ENCODE measurements around the gene LRMDA.

Gene LRMDA

GRCh38 chr10:75935650-75936400 is 504.4 kb downstream of the LRMDA start:
- no peaks in the 10 kb centered on the region for H3K9me3 ChIP-seq (replicated peaks in 1 of 11)

GRCh38 chr10:75936841-75937240 is 505.4 kb downstream of the LRMDA start:
- TF ChIP-seq Cebpa-rat (IDR thresholded peaks at IDR 0.05), result no peak
- no peaks in the 10 kb centered on the region for H3K9me3 ChIP-seq (replicated peaks in 1 of 11)
- no peak overlapping the region for H3K9ac ChIP-seq
- no peaks in the 10 kb centered on the region for H3K27me3 ChIP-seq
- H4K20me1 ChIP-seq, result no peaks in the 10 kb centered on the region
- peaks cover 0 to 4% (median 0%) of the 10 kb centered on the region in 10 experiments; a peak in 2 of 20 replicates for H3K4me1 ChIP-seq
- H3K4me2 ChIP-seq, result no peak overlapping the region
- no peaks in the 10 kb centered on the region for H3K36me3 ChIP-seq
- H3K4me3 ChIP-seq, result no peak overlapping the region
- H3K27ac ChIP-seq, result no peak overlapping the region

More at GRCh38 chr10:75935650-75936400, 504.4 kb downstream of the LRMDA start:
- H3K27me3 ChIP-seq, result no peaks in the 10 kb centered on the region
- H3K4me2 ChIP-seq, result peak overlapping the region in 3 of 11 experiments; percentile 10 to 38 (median 25); a peak in 2 of 22 replicates
- no peak overlapping the region for H3K27ac ChIP-seq
- TF ChIP-seq Cebpa-rat (IDR thresholded peaks at IDR 0.05), result no peak
- no peak overlapping the region for H3K9ac ChIP-seq
- H3K36me3 ChIP-seq, result no peaks in the 10 kb centered on the region
- peaks cover 0 to 4% (median 0%) of the 10 kb centered on the region in 10 experiments; a peak in 2 of 20 replicates for H3K4me1 ChIP-seq
- H4K20me1 ChIP-seq, result no peaks in the 10 kb centered on the region
- H3K4me3 ChIP-seq, result no peak overlapping the region

- Histone ChIP-seq H3K27me3 (no peaks in the 10 kb centered on the region), H3K36me3 (no peaks in the 10 kb centered on the region), H3K4me2 (no peak overlapping the region), H4K20me1 (no peaks in the 10 kb centered on the region), H3K27ac (no peak overlapping the region), H3K9me3 (replicated peaks in 1 of 11) (no peaks in the 10 kb centered on the region), H3K4me3 (no peak overlapping the region), H3K9ac (no peak overlapping the region), H3K4me1 (peaks cover 0 to 4% (median 0%) of the 10 kb centered on the region in 10 experiments; a peak in 2 of 20 replicates)
- no peak for TF ChIP-seq Cebpa-rat (IDR thresholded peaks at IDR 0.05)
Observed at GRCh38 chr10:75937823-75938222, 506.4 kb downstream of the LRMDA start.

- Histone ChIP-seq H3K36me3 (no peaks in the 10 kb centered on the region), H3K4me2 (no peak overlapping the region), H3K27me3 (no peaks in the 10 kb centered on the region), H4K20me1 (no peaks in the 10 kb centered on the region), H3K9ac (no peak overlapping the region), H3K4me3 (no peak overlapping the region), H3K4me1 (peaks cover 0 to 4% (median 0%) of the 10 kb centered on the region in 10 experiments; a peak in 2 of 20 replicates), H3K27ac (no peak overlapping the region), H3K9me3 (replicated peaks in 1 of 11) (no peaks in the 10 kb centered on the region)
- TF ChIP-seq Cebpa-rat (IDR thresholded peaks at IDR 0.05), result no peak
Observed at GRCh38 chr10:75938380-75939122, 507.1 kb downstream of the LRMDA start.

GRCh38 chr10:75939541-75939940 is 508.1 kb downstream of the LRMDA start:
- Histone ChIP-seq H3K9ac (no peak overlapping the region), H3K27me3 (no peaks in the 10 kb centered on the region), H4K20me1 (no peaks in the 10 kb centered on the region), H3K4me1 (peaks cover 0 to 4% (median 0%) of the 10 kb centered on the region in 10 experiments; a peak in 2 of 20 replicates), H3K9me3 (replicated peaks in 1 of 11) (0 out of 22 replicates have a peak, but pooled peaks cover 0 to 6% (median 0%) of the 10 kb centered on the region in 11 experiments), H3K36me3 (no peaks in the 10 kb centered on the region), H3K4me3 (no peak overlapping the region), H3K27ac (no peak overlapping the region), H3K4me2 (no peak overlapping the region)
- TF ChIP-seq Cebpa-rat (IDR thresholded peaks at IDR 0.05), result no peak

GRCh38 chr10:75940742-75941141 is 509.3 kb downstream of the LRMDA start:
- Histone ChIP-seq H3K27ac (no peak overlapping the region; a peak in 1 of 22 replicates), H3K27me3 (no peaks in the 10 kb centered on the region), H3K4me2 (no peak overlapping the region), H3K4me3 (no peak overlapping the region), H3K9ac (no peak overlapping the region), H3K9me3 (replicated peaks in 1 of 11) (peaks cover 0 to 15% (median 5%) of the 10 kb centered on the region in 11 experiments; a peak in 9 of 22 replicates), H3K4me1 (peaks cover 0 to 4% (median 0%) of the 10 kb centered on the region in 10 experiments; a peak in 2 of 20 replicates), H3K36me3 (no peaks in the 10 kb centered on the region), H4K20me1 (no peaks in the 10 kb centered on the region)
- TF ChIP-seq Cebpa-rat (IDR thresholded peaks at IDR 0.05), result no peak

GRCh38 chr10:75941223-75941801 is 509.9 kb downstream of the LRMDA start:
- Histone ChIP-seq H3K4me1 (0 out of 20 replicates have a peak, but pooled peaks cover 0 to 4% (median 0%) of the 10 kb centered on the region in 10 experiments), H3K27me3 (no peaks in the 10 kb centered on the region), H3K9me3 (replicated peaks in 1 of 11) (peaks cover 0 to 15% (median 5%) of the 10 kb centered on the region in 11 experiments; a peak in 9 of 22 replicates), H3K4me2 (peak overlapping the region in 1 of 11 experiments; percentile 11; a peak in 1 of 22 replicates), H4K20me1 (no peaks in the 10 kb centered on the region), H3K27ac (no peak overlapping the region; a peak in 1 of 22 replicates), H3K4me3 (no peak overlapping the region), H3K36me3 (no peaks in the 10 kb centered on the region), H3K9ac (no peak overlapping the region)
- TF ChIP-seq Cebpa-rat (IDR thresholded peaks at IDR 0.05), result no peak

GRCh38 chr10:75944061-75944460 is 512.6 kb downstream of the LRMDA start:
- H3K4me2 ChIP-seq, result no peak overlapping the region
- TF ChIP-seq Cebpa-rat (IDR thresholded peaks at IDR 0.05), result no peak
- H3K9me3 ChIP-seq (replicated peaks in 1 of 11), result peaks cover 0 to 15% (median 5%) of the 10 kb centered on the region in 11 experiments; a peak in 9 of 22 replicates
- 0 out of 20 replicates have a peak, but pooled peaks cover 0 to 4% (median 0%) of the 10 kb centered on the region in 10 experiments for H3K4me1 ChIP-seq
- no peaks in the 10 kb centered on the region for H3K36me3 ChIP-seq
- no peak overlapping the region for H3K4me3 ChIP-seq
- H3K9ac ChIP-seq, result no peak overlapping the region
- H3K27me3 ChIP-seq, result no peaks in the 10 kb centered on the region
- H3K27ac ChIP-seq, result no peak overlapping the region
- H4K20me1 ChIP-seq, result no peaks in the 10 kb centered on the region

GRCh38 chr10:75948583-75948982 is 517.2 kb downstream of the LRMDA start:
- Histone ChIP-seq H3K4me2 (no peak overlapping the region), H3K4me1 (no peaks in the 10 kb centered on the region), H4K20me1 (no peaks in the 10 kb centered on the region), H3K27ac (no peak overlapping the region), H3K4me3 (no peak overlapping the region), H3K9ac (no peak overlapping the region), H3K27me3 (no peaks in the 10 kb centered on the region), H3K36me3 (no peaks in the 10 kb centered on the region), H3K9me3 (replicated peaks in 1 of 11) (peaks cover 0 to 15% (median 5%) of the 10 kb centered on the region in 11 experiments; a peak in 9 of 22 replicates)
- TF ChIP-seq Cebpa-rat (IDR thresholded peaks at IDR 0.05), result no peak

Measured in BLaER1 treated with 17β-estradiol and CSF1 and Interleukin-3, amounts not matched to agents 10 nM and 100 nM (cell line).